GM21360 (cell line): Measurements from ENCODE around the gene ZBTB40.

ENCODE experiments used
- ATAC-seq: cut with Tn5 transposase; IDR thresholded peaks from one replicate; pipeline ENCODE4 v1.9.1; 2021; ENCODE audit warnings: mild to moderate bottlenecking, moderate library complexity; ENCODE audit not compliant: unreplicated experiment

ZBTB40 gene

GRCh38 chr1:22431965-22432364, 19.7 kb upstream of the ZBTB40 start:
- ATAC-seq, result no peak

DNA sequence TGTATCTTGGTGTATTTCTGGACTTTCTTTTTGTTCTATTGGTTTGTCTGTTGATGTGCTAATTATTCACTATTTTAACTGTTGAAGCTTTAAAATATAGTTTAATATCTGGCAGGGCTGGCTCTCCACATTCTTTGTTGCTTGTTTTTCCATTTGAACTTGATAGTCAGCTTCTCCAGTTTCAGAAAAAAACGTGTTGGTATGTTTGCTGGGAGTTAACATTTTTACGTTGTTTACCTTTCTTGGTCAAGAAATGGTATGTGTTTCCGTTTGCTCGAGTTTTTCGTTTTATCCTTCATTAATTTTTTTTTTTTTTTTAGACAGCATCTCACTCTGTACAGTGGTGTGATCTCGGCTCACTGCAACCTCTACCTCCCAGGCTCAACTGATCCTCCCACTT, 16.9 kb upstream of the ZBTB40 start:
- no peak for ATAC-seq

GRCh38 chr1:22436948-22437347, 14.7 kb upstream of the ZBTB40 start:
- no peak for ATAC-seq

- ATAC-seq, result no peak
These were observed 14.1 kb upstream of the ZBTB40 start for GRCh38 chr1:22437573-22437972.

- ATAC-seq, result no peak
These were observed 11.1 kb upstream of the ZBTB40 start for GRCh38 chr1:22440582-22440981.

- ATAC-seq, result no peak
These were observed 9.3 kb upstream of the ZBTB40 start for GRCh38 chr1:22442212-22442894.

- no peak for ATAC-seq
These were observed 8.3 kb upstream of the ZBTB40 start for GRCh38 chr1:22443332-22443731.

DNA sequence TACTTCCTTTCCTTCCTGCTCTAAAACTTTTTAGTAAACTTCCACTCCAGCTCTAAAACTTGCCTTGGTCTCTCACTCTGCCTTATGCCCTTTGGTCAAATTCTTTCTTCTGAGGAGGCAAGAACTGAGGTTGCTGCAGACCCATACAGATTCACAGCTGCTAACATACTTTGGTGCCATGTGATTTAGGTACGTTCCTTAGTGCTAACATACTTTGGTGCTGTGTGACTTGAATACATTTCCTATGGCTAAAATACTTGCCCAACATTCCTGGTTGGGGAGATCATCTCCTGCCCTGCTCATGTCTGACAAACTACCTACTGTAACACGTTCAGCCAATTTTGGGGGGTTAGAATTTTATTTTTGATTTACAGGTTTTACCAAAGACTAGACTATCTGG, 6.8 kb upstream of the ZBTB40 start:
- ATAC-seq, result no peak

DNA sequence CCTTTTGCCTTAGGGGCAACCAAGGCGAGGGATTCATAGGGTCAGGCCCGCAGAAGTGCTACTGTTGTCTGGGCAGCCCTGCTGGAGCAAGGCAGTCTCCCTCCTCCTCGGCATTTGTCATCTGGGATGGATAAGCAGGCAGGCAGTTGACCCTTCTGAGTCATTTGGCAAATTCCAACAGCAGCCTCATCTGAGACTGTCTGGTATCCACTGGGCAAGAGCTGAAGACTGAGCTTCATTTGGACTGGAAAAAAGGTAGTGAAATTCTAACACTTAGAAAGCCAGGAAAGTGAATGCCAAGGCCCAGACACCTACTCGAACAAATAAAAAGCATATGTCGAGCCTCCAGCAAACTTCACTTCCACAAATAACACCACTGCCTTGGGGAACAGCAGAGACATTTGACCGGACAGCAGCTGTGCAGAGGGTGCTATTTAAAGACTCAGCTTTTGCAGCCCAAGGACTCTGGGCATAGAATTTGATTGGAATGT, 4.0 kb upstream of the ZBTB40 start:
- ATAC-seq, result no peak

- no peak for ATAC-seq
These were observed 2.0 kb upstream of the ZBTB40 start for GRCh38 chr1:22449636-22450035.

GRCh38 chr1:22450351-22451021, 1.2 kb upstream of the ZBTB40 start:
- ATAC-seq, result no peak

DNA sequence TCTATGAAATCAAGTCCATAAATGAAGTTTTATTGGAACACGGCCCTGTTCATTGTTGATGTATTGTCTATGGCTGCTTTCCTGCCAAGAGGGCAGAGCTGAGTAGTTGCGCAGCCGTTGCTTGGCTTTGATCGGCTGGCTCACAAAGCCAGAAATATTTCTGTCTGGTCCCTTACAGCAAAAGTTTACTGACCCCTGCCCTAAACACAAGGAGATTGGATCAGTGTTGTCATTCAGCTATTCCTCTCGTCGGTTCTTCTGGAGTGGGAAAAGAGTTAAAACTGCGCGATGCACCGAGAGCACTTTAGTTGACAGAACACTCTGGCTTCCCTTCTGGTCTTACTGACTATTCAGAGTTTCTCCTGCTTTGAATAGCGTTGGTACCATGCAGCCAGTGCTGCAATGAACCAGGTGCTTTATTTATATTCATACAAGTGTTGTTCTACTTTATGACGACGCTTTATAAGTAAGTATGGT, 868 bp downstream of the ZBTB40 start:
- ATAC-seq, result no peak

DNA sequence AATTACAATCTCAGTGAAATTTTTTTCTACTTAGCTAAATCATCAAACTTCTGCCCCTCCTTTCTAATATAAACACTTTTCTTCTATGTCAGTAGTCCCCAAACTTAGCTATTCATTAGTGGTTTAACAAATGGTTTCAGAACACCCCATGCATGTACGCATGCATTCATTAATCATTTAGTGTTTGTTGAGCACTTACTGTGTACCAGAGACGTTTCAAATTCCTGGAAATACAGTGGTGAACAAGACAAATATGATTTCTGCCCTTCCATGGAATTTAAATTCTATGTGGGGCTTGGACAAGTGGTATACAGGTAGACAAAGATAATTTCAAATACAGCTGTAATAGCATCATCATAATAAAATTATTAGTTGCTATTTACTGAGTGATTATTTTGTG, 1.5 kb downstream of the ZBTB40 start:
- no peak for ATAC-seq

DNA sequence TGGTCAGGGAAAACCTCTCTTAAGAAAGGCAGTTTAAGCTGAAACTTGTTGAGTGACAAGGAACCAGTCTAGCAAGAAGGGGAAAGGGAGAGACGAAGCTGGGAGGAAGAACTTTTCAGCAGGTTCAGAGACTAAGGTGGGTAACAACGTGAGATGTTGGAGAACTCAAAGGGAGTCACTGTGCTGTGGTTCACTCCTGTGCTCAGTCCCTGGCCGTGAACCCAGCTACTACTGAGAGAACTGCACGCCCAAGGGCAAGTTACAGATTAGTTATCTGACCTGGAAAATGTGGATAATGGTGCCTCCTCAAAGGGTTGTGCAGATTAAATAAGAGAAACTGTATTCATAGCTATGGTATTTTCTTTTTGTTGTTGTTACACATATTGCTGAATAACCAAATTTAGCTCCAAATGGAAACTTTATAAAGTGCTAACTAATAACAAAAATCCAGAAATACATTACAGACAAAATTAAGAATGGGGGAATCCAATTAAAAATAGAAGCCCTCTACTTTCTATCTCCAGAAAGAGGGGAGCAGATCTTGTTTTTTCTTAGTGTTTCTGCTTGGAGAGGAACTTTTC, 2.9 kb downstream of the ZBTB40 start:
- no peak for ATAC-seq

- no peak for ATAC-seq
These were observed 5.7 kb downstream of the ZBTB40 start for GRCh38 chr1:22457345-22457744.

DNA sequence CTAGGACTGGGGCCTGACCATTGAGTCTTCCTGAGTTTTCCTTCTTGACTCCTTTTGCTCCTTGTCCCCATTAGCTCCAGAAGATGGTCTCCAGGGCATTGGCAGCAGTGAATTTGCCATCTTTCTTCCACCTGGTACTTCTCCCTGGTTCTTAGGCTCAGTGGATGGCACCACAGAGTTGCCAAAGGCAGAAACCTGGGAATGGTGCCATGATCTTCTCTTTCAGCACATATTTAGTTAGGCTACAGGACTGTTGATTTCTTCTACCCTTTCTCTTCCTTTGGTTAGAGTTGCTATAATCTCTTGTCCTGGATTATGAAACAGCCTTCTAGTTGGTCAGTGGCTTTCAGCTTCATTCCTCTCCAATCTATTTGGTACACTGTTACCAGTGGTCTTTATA, 6.2 kb downstream of the ZBTB40 start:
- ATAC-seq, result no peak

GRCh38 chr1:22461100-22461499, 9.4 kb downstream of the ZBTB40 start:
- ATAC-seq, result no peak

DNA sequence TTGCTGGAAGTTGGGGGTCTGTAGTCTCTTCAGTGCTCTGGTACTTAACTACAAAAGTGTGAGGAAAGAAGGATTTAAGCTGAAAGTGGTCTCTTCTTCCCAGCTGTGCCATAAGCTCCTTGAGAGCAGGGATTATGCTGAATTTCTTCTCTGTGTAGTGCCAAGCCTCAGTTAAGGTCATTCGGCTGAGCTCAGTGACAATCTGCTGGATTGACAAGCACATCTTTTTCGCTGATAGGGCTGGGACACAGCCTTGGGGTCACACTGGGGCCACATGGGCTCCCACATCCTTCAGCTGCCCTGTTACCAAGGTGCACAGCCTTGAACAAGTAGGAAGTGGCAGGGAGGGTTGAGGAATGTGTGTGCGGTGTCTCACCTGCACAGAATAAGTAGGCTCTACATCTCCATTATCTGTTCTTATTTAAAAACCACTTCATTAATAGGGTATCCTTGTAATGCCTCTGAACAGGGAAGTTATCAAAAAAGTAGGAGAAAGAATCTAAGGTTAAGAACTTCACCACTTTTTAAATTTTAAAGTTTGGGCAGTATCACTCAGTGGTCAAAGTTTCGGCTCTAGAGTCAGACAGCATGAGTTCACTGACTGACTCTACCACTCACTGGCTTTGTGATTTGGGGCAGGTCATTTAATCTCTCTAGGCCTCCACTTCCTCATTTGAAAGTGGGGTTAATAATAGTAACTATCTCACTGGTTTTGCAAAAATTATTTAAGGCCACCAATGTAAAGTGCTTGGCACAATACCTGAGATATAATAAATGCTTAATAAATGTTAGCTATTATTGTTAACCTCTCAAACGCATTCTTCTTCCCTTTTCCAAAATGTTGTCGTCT, 10.3 kb downstream of the ZBTB40 start:
- no peak for ATAC-seq

DNA sequence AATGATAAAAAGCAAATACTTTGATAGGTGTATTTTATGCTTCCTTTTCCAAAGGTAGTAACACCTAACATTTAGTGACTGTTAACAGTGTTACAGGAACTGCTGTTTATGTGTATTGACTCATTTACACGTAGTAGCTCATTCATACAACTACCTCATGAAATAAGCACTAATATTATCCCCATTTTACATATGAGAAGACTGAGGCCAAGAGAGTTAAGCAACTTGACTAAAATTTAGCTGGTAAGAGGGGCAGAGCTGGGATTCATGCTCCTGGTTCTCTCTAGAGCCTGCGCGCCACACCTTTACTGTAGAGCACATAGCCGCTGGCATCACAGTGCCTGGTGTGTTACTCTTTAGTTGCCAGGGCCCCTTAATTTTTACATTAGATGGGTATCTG, 11.3 kb downstream of the ZBTB40 start:
- ATAC-seq, result no peak

DNA sequence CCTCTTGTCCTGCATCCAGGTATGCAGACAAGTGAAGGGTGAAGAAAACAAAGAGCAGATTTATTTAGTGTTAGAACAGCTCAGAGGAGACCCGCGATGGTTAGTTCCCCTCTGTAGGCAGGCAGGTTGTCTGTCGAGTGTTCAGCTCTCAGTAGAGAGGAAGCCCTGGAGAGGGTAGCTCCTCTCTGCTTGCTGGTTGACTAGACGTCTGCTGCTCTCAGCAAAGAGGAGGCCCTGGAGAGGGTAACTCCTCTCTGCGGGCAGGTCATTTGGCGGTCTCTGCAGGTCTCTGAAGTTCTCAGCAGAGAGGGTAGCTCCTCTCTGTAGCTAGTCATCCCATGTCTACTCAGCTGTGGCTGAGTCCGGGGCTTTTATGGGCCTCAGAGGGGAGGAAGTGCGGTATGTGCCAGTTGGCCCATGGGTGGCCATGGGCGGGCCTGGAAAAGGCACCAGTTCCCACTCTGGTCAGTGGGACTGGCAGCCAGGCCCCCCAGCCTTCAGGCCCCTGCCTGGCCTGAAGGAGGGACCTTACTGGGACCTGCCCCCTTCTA, 13.4 kb downstream of the ZBTB40 start:
- ATAC-seq, result no peak

- ATAC-seq, result no peak
These were observed 14.0 kb downstream of the ZBTB40 start for GRCh38 chr1:22465671-22466070.
